GM23338 (cell line): Measurements from ENCODE around the gene LLGL2. TPM values are rescaled to one million over a fixed set of nuclear protein-coding genes. Genes with fewer than 3 reads are reported as not detected.

ENCODE experiments used
- ATAC-seq: fragments of 200-7000 bp; cut with Tn5 transposase; 3 replicates; pipeline ENCODE4 v1.9.1; 2020
- DNase-seq: peaks from one replicate; pipeline ENCODE4 v3.0.0-alpha.2; 2015; ENCODE audit warnings: low spot score
- H2AFZ ChIP-seq: fragments of 200-600 bp; sonication (generic); 2 replicates; pipeline ENCODE4 v1.8.0; 2016; ENCODE audit warnings: antibody characterized with exemption, mild to moderate bottlenecking, moderate library complexity
- H3F3A ChIP-seq: fragments of 200-600 bp; sonication (generic); replicated peaks from 2 replicates; pipeline ENCODE4 v1.8.0; 2017; ENCODE audit warnings: antibody characterized with exemption, mixed run types, low read depth
- H3K27ac ChIP-seq: fragments of 200-600 bp; sonication (generic); 2 replicates; pipeline ENCODE4 v1.6.1; 2016; ENCODE audit warnings: low read depth
- H3K27me3 ChIP-seq: fragments of 200-600 bp; sonication (generic); 2 replicates; pipeline ENCODE4 v1.8.0; 2016; ENCODE audit warnings: mild to moderate bottlenecking, mixed run types, moderate library complexity; ENCODE audit not compliant: insufficient read depth
- H3K36me3 ChIP-seq: fragments of 200-600 bp; sonication (generic); 2 replicates; pipeline ENCODE4 v1.8.0; 2016; ENCODE audit warnings: mild to moderate bottlenecking; ENCODE audit not compliant: insufficient read depth
- H3K4me1 ChIP-seq: fragments of 200-600 bp; sonication (generic); 2 replicates; pipeline ENCODE4 v1.8.0; 2016; ENCODE audit warnings: mild to moderate bottlenecking, moderate library complexity; ENCODE audit not compliant: insufficient read depth
- H3K4me2 ChIP-seq: fragments of 200-600 bp; sonication (generic); 2 replicates; pipeline ENCODE4 v1.7.1; 2017; ENCODE audit warnings: mixed run types
- H3K4me3 ChIP-seq: fragments of 200-600 bp; sonication (generic); 2 replicates; pipeline ENCODE4 v1.6.1; 2016; ENCODE audit warnings: mixed run types
- H3K79me2 ChIP-seq: fragments of 200-600 bp; sonication (generic); replicated peaks from 2 replicates; pipeline ENCODE4 v1.8.0; 2017; ENCODE audit warnings: mild to moderate bottlenecking; ENCODE audit not compliant: insufficient read depth
- H3K9me2 ChIP-seq: fragments of 200-600 bp; sonication (generic); 2 replicates; pipeline ENCODE4 v1.8.0; 2017; ENCODE audit not compliant: insufficient read depth
- H4K20me1 ChIP-seq: fragments of 200-600 bp; sonication (generic); replicated peaks from 2 replicates; pipeline ENCODE4 v1.8.0; 2017; ENCODE audit warnings: mild to moderate bottlenecking; ENCODE audit not compliant: insufficient read depth
- H3K27ac Mint-ChIP-seq: 2 replicates; pipeline ENCODE4 v1.8.0; 2020; ENCODE audit warnings: inconsistent platforms, mild to moderate bottlenecking, moderate library complexity, mixed read lengths
- H3K27me3 Mint-ChIP-seq: 3 replicates; pipeline ENCODE4 v1.8.0; 2022; ENCODE audit warnings: low read depth, mild to moderate bottlenecking, moderate library complexity, mixed read lengths, inconsistent platforms; ENCODE audit not compliant: insufficient read depth, poor library complexity
- H3K36me3 Mint-ChIP-seq: 3 replicates; pipeline ENCODE4 v1.8.0; 2021; ENCODE audit warnings: low read depth, mild to moderate bottlenecking, inconsistent platforms, moderate library complexity, mixed read lengths
- H3K4me1 Mint-ChIP-seq: 3 replicates; pipeline ENCODE4 v1.8.0; 2020; ENCODE audit warnings: mild to moderate bottlenecking, inconsistent platforms, mixed read lengths
- H3K4me3 Mint-ChIP-seq: 3 replicates; pipeline ENCODE4 v1.8.0; 2021; ENCODE audit warnings: moderate library complexity, mild to moderate bottlenecking, inconsistent platforms, mixed read lengths
- H3K9me3 Mint-ChIP-seq: 3 replicates; pipeline ENCODE4 v1.8.0; 2020; ENCODE audit warnings: moderate library complexity, mild to moderate bottlenecking, inconsistent platforms, mixed read lengths
- EZH2 ChIP-seq: fragments of 200-600 bp; sonication (generic); IDR thresholded peaks from one replicate; pipeline ENCODE4 v1.8.0; 2017; ENCODE audit warnings: antibody characterized with exemption, mild to moderate bottlenecking, low read depth; ENCODE audit not compliant: unreplicated experiment
- EZH2phosphoT487 ChIP-seq: fragments of 200-600 bp; sonication (generic); IDR thresholded peaks from one replicate; pipeline ENCODE4 v1.8.1; 2018; ENCODE audit warnings: antibody characterized with exemption; ENCODE audit not compliant: unreplicated experiment
- JUNB ChIP-seq: IDR thresholded peaks from one replicate; pipeline ENCODE4 v1.6.1; 2016; ENCODE audit warnings: antibody characterized with exemption; ENCODE audit not compliant: unreplicated experiment
- NANOG ChIP-seq: IDR thresholded peaks from 2 replicates; pipeline ENCODE4 v1.6.1; 2016; ENCODE audit warnings: antibody characterized with exemption, borderline replicate concordance
- POLR2AphosphoS5 ChIP-seq: IDR thresholded peaks from 2 replicates; pipeline ENCODE4 v1.6.1; 2016; ENCODE audit warnings: antibody characterized with exemption, low read depth
- STAT1 ChIP-seq: IDR thresholded peaks from one replicate; pipeline ENCODE4 v1.6.1; 2016; ENCODE audit warnings: antibody characterized with exemption; ENCODE audit not compliant: unreplicated experiment
- ZNF114 ChIP-seq: fragments of 250-450 bp; sonication (Bioruptor Pico); IDR thresholded peaks from 2 replicates; pipeline ENCODE4 v1.5.0; 2020; ENCODE audit warnings: mild to moderate bottlenecking, moderate library complexity
- polyA plus RNA-seq: library from polyadenylated mRNA; unstranded; fragments of >200 nt; fragmentation: Nextera tagmentation; extraction: Ambion mirVana; gene quantifications from 2 replicates; pipeline ENCODE4 v1.2.1, GENCODE V29; 2016
- total RNA-seq: library from RNA; depleted of rRNA; stranded (reverse); fragments of >200 nt; shearing (Covaris generic); gene quantifications from 2 replicates; pipeline ENCODE4 v1.2.3, GENCODE V29; 2014
- TF ChIP-seq, protein P1 (sequence below), 2 experiments: fragments of 200-600 bp in 1 of 2; sonication (generic) in 1 of 2; conservative IDR thresholded peaks; 2 replicates each; pipeline versions ENCODE4 v1.5.1 to v1.6.1; 2016 to 2017; ENCODE audit warnings: antibody characterized with exemption in 2 of 2, low read depth in 2 of 2, mild to moderate bottlenecking in 2 of 2, moderate library complexity in 1 of 2
- TF ChIP-seq, protein P2 (sequence below): fragments of 250-450 bp; sonication (Bioruptor Pico); IDR thresholded peaks from 2 replicates; pipeline ENCODE4 v1.5.0; 2020; ENCODE audit warnings: mild to moderate bottlenecking, moderate library complexity

Gene LLGL2
- total and polyA plus RNA-seq, 2 experiments from 2014 or later: 62.5 to 78.5 TPM

DNA sequence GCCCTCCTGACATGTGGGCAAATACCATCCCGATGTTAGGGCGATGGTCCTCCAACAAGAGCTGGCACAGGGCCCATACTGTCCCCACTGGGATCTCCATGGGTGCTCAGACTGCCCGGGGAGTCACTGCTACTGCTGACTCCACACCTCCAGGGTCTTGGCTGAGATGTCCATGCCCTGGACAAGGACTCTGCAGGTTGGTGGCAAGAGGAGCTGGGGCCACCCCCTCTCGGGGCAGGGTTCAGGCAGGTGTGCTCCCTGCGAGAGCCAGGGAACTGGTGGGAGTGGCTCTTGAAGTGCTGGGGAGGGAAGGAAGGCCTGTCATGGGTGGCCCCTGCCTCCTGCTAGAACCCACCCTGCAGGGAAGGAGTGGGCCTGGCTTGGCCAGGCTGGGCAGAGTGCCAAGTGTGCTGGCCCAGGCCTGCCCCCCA is 16.6 kb upstream of the LLGL2 start:
- DNase-seq: no peak
- Histone ChIP-seq H3K9me2 (no peaks in the 10 kb centered on the region), H3K79me2 (peaks cover 23% of the 10 kb centered on the region), H3K4me1 (no peaks in the 10 kb centered on the region), H3K4me2 (no peak overlapping the region), H2AFZ (no peak overlapping the region), H3K27me3 (no peaks in the 10 kb centered on the region), H3K4me3 (no peak overlapping the region), H4K20me1 (no peaks in the 10 kb centered on the region; the same call in 1 of the 2 replicates), H3K36me3 (no peaks in the 10 kb centered on the region), H3F3A (no peaks in the 10 kb centered on the region), H3K27ac (no peak overlapping the region)
- ATAC-seq: no peak
- Mint-ChIP-seq H3K4me1 (peaks cover 7% of the 10 kb centered on the region), H3K9me3 (no peaks in the 10 kb centered on the region), H3K36me3 (peaks cover 16% of the 10 kb centered on the region), H3K27me3 (peaks cover 11% of the 10 kb centered on the region), H3K4me3 (no peak overlapping the region), H3K27ac (no peak overlapping the region)
- TF ChIP-seq ZNF114 (CRISPR knock-in tag) (no peak), NANOG (no peak), STAT1 (no peak), EZH2phosphoT487 (no peak), POLR2AphosphoS5 (no peak), EZH2 (no peak), JUNB (no peak)
- TF ChIP-seq, protein P1, sequence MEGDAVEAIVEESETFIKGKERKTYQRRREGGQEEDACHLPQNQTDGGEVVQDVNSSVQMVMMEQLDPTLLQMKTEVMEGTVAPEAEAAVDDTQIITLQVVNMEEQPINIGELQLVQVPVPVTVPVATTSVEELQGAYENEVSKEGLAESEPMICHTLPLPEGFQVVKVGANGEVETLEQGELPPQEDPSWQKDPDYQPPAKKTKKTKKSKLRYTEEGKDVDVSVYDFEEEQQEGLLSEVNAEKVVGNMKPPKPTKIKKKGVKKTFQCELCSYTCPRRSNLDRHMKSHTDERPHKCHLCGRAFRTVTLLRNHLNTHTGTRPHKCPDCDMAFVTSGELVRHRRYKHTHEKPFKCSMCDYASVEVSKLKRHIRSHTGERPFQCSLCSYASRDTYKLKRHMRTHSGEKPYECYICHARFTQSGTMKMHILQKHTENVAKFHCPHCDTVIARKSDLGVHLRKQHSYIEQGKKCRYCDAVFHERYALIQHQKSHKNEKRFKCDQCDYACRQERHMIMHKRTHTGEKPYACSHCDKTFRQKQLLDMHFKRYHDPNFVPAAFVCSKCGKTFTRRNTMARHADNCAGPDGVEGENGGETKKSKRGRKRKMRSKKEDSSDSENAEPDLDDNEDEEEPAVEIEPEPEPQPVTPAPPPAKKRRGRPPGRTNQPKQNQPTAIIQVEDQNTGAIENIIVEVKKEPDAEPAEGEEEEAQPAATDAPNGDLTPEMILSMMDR (conservative IDR thresholded peaks at IDR 0.05; ENCODE audit: low read depth in 2 of 2): no peak
- TF ChIP-seq, protein P2, sequence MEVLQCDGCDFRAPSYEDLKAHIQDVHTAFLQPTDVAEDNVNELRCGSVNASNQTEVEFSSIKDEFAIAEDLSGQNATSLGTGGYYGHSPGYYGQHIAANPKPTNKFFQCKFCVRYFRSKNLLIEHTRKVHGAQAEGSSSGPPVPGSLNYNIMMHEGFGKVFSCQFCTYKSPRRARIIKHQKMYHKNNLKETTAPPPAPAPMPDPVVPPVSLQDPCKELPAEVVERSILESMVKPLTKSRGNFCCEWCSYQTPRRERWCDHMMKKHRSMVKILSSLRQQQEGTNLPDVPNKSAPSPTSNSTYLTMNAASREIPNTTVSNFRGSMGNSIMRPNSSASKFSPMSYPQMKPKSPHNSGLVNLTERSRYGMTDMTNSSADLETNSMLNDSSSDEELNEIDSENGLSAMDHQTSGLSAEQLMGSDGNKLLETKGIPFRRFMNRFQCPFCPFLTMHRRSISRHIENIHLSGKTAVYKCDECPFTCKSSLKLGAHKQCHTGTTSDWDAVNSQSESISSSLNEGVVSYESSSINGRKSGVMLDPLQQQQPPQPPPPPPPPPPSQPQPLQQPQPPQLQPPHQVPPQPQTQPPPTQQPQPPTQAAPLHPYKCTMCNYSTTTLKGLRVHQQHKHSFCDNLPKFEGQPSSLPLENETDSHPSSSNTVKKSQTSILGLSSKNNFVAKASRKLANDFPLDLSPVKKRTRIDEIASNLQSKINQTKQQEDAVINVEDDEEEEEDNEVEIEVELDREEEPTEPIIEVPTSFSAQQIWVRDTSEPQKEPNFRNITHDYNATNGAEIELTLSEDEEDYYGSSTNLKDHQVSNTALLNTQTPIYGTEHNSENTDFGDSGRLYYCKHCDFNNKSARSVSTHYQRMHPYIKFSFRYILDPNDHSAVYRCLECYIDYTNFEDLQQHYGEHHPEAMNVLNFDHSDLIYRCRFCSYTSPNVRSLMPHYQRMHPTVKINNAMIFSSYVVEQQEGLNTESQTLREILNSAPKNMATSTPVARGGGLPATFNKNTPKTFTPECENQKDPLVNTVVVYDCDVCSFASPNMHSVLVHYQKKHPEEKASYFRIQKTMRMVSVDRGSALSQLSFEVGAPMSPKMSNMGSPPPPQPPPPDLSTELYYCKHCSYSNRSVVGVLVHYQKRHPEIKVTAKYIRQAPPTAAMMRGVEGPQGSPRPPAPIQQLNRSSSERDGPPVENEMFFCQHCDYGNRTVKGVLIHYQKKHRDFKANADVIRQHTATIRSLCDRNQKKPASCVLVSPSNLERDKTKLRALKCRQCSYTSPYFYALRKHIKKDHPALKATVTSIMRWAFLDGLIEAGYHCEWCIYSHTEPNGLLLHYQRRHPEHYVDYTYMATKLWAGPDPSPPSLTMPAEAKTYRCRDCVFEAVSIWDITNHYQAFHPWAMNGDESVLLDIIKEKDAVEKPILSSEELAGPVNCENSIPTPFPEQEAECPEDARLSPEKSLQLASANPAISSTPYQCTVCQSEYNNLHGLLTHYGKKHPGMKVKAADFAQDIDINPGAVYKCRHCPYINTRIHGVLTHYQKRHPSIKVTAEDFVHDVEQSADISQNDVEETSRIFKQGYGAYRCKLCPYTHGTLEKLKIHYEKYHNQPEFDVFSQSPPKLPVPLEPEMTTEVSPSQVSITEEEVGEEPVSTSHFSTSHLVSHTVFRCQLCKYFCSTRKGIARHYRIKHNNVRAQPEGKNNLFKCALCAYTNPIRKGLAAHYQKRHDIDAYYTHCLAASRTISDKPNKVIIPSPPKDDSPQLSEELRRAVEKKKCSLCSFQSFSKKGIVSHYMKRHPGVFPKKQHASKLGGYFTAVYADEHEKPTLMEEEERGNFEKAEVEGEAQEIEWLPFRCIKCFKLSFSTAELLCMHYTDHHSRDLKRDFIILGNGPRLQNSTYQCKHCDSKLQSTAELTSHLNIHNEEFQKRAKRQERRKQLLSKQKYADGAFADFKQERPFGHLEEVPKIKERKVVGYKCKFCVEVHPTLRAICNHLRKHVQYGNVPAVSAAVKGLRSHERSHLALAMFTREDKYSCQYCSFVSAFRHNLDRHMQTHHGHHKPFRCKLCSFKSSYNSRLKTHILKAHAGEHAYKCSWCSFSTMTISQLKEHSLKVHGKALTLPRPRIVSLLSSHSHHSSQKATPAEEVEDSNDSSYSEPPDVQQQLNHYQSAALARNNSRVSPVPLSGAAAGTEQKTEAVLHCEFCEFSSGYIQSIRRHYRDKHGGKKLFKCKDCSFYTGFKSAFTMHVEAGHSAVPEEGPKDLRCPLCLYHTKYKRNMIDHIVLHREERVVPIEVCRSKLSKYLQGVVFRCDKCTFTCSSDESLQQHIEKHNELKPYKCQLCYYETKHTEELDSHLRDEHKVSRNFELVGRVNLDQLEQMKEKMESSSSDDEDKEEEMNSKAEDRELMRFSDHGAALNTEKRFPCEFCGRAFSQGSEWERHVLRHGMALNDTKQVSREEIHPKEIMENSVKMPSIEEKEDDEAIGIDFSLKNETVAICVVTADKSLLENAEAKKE (CRISPR knock-in tag): no peak
